GM19099 (cell line): ENCODE measurements around the gene PBX3.

Experiments
- POLR2A ChIP-seq: IDR thresholded peaks from 3 replicates; pipeline ENCODE4 v1.6.1; 2011; ENCODE audit warnings: low read depth; ENCODE audit not compliant: insufficient read length; ENCODE audit errors: extremely low read depth

PBX3 gene

GRCh38 chr9:125760537-125760936 lies 13.4 kb downstream of the PBX3 start:
- no peak for TF ChIP-seq POLR2A

- TF ChIP-seq POLR2A, result no peak
Measured at GRCh38 chr9:125761676-125762450, 14.7 kb downstream of the PBX3 start.

- no peak for TF ChIP-seq POLR2A
Measured at GRCh38 chr9:125763394-125763801, 16.2 kb downstream of the PBX3 start.

GRCh38 chr9:125764198-125764597 lies 17.0 kb downstream of the PBX3 start:
- no peak for TF ChIP-seq POLR2A

DNA sequence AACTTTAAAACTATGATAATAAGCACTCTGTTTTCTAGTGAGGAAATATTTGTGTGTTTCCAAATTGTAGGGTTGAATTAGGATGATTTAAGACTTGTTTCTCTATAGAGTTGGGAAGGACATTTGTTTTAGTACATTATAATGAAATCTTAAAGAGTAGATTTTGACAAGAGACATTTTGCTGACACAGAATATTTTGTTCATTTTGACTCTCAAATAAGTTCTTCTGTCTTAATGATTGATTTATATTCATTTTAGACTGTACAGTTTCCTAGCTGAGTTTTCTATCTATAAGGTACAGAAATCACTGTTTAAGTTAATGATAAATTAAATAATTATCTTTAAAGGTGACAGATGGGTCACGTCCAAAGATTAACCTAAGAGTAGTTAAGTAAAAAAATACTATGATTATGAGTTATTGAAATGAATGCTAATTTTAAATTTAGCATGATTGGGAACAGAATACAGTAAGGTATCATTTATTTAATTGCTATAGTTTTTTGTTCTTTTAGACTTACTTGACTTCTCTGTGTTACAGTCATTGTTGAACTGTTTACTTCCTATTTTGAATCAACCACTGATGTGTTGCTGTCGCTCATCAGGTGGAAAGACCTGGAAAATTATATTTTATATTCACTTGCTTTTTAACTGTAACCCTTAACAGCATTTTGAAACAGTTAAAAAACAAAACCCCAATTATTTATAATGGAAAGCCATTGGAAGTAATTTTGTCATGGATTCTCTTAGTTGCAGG lies 19.5 kb downstream of the PBX3 start:
- no peak for TF ChIP-seq POLR2A

- no peak for TF ChIP-seq POLR2A
Measured at GRCh38 chr9:125767349-125767748, 20.2 kb downstream of the PBX3 start.

- no peak for TF ChIP-seq POLR2A
Measured at GRCh38 chr9:125768803-125769202, 21.6 kb downstream of the PBX3 start.

GRCh38 chr9:125771037-125771436 lies 23.9 kb downstream of the PBX3 start:
- no peak for TF ChIP-seq POLR2A

DNA sequence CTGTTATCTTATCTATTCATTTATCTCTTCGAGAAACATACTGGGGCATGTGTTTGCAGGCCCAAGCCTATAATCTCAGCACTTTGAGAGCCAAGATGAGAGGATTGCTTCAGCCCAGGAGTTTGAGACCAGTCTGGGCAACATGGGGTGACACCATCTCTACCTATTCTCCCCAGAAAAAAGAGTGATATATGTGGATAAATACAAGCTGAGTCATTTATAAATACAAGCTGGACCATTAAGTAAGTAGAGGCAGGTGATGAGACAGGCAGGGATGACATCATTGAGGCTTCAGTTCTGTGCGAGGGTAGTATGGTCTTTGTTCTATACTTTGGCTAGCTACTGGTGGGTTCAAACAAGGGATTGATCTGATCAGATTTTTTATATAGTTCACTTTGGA lies 25.6 kb downstream of the PBX3 start:
- no peak for TF ChIP-seq POLR2A

DNA sequence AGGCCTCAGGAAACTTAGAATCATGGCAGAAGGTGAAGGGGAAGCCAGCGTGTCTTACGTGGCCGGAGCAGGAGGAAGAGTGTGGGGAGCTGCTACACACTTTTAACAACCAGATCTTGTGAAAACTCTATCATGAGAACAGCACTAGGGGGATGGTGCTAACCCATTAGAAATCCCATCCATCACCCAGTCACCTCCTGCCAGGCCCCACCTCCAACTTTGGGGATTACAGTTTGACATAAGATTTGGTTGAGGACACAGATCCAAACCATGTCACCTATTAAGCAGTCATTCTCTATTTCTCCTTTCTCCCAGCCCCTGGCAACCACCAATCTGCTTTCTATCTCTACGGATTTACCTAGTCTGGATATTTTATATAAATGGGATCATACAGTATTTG lies 26.9 kb downstream of the PBX3 start:
- no peak for TF ChIP-seq POLR2A

- no peak for TF ChIP-seq POLR2A
Measured at GRCh38 chr9:125782718-125783117, 35.5 kb downstream of the PBX3 start.

DNA sequence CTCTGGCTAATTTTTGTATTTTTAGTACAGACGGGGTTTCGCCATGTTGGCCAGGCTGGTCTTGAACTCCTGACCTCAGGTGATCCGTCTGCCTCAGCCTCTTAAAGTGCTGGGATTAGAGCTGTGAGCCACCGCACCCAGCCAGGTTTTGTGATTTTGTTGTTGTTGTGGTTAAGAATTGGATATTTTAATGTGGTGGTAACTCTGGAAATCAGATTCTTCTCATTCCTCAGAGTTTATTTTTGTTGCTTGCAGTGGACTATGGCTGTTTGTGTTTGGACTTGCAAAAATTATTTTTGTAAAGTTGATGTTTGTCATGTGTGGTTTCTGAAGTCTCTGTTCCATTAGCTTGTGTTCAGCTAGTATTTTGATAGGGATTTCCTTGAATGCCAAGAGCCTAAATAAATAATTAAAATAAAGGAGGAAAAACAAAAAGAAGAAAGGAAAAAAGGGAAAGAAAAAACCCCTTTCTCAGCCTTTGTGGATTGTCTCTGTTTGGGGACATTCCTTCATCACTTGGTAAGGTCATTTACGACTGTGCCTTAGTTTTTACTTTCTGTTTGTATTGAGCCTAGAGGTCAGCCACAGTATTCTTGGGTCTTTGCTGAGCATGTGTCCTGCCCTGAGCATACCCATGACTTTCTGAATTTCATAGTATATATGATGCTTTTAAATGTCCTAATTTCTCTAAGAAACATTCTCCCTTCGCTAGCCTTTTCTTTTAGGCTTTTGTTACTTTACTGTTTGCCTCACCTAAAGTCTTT lies 37.3 kb downstream of the PBX3 start:
- TF ChIP-seq POLR2A, result no peak

DNA sequence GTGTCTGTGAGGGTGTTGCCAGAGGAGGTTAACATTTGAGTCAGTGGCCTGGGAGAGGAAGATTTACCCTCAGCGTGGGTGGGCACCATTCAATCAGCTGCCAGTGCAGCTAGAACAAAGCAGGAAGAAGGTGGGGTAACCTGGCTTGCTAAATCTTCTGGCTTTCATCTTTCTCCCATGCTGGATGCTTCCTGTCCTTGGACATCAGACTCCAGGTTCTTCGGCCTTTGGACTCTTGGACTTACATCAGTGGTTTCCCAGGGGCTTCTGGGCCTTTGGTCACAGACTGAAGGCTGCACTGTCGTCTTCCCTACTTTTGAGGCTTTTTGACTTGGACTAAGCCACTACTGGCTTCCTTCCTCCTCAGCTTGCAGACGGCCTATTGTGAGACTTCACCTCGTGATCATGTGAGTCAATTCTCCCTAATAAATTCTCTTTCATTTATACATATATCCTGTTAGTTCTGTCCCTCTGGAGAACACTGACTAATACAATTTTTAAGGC lies 38.1 kb downstream of the PBX3 start:
- TF ChIP-seq POLR2A, result no peak

DNA sequence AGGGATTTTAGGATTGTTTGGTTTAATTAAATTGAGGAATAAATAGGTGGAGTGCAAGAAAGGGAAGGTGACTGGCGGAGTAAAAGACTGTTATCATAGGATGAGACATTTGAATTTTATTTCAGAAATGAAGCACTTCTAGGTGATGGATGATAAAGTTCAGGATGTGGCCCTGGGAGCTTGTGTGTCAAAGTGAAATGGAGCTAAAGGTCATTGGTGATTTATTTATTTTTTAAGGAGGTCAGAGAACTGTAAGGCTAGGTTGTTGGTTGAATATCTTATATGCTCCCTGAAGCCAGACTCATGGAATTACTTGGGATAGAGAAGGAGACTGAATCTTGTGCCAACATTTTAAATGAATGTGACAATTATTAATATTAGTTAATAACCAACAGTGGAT lies 40.5 kb downstream of the PBX3 start:
- TF ChIP-seq POLR2A, result no peak

DNA sequence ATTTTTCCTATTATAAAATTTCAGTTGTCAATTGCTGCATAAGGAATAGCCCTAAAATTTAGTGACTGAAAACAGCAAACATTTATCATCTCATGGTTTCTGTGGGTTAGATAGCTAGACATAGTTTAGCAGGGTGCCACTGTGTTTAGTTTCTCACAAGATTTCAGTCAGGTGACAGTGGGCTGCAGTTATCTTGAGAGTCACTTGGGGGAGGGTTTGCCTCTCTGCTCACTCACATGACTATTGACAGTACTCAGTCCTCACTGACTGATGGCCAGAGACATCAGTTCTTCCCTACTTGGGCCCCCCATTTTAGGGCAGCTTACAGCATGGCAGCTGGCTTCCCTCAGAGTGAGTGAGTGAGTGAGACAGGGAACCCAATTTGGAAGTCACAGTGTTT lies 42.0 kb downstream of the PBX3 start:
- TF ChIP-seq POLR2A, result no peak

- no peak for TF ChIP-seq POLR2A
Measured at GRCh38 chr9:125794708-125795107, 47.5 kb downstream of the PBX3 start.

GRCh38 chr9:125795970-125796596 lies 48.9 kb downstream of the PBX3 start:
- TF ChIP-seq POLR2A, result no peak
